Measurements from ENCODE around the gene SRP14. TPM values are rescaled to one million over a fixed set of nuclear protein-coding genes. Genes with fewer than 3 reads are reported as not detected.
"Not testable (repeated sequence)": the region's sequence is repeated elsewhere in the genome, so short reads cannot be mapped to it uniquely, and the experiment has no call there.

SRP14 gene
- total RNA-seq, 1 donor from 2014 or later = 309 TPM

GRCh38 chr15:40038275-40038637 lies 725 bp downstream of the SRP14 start:
- no peak for TF ChIP-seq CTCF (IDR thresholded peaks at IDR 0.05; ENCODE audit: insufficient read depth, low read length, poor library complexity, severe bottlenecking)
- DNase-seq (ENCODE audit: low read depth) = no peak
- Histone ChIP-seq H3K36me3 (ENCODE audit: control insufficient read depth, insufficient read depth, low read length) (no peaks in the 10 kb centered on the region), H3K27me3 (ENCODE audit: control insufficient read depth, insufficient read depth, low read length) (no peaks in the 10 kb centered on the region), H3K4me3 (ENCODE audit: low read depth, low read length) (peak overlapping the region; percentile 83)

- no peaks in the 10 kb centered on the region for H3K36me3 ChIP-seq (ENCODE audit: control insufficient read depth, insufficient read depth, low read length)
- H3K27me3 ChIP-seq (ENCODE audit: control insufficient read depth, insufficient read depth, low read length) = no peaks in the 10 kb centered on the region
- TF ChIP-seq CTCF (IDR thresholded peaks at IDR 0.05; ENCODE audit: insufficient read depth, low read length, poor library complexity, severe bottlenecking) = no peak
- no peak for DNase-seq (ENCODE audit: low read depth)
- peak overlapping the region; percentile 83 for H3K4me3 ChIP-seq (ENCODE audit: low read depth, low read length)
These were observed 1.3 kb downstream of the SRP14 start for GRCh38 chr15:40037721-40038120.

- DNase-seq (ENCODE audit: low read depth); H3K36me3 ChIP-seq (ENCODE audit: control insufficient read depth, insufficient read depth, low read length); H3K27me3 ChIP-seq (ENCODE audit: control insufficient read depth, insufficient read depth, low read length); H3K4me3 ChIP-seq (ENCODE audit: low read depth, low read length): not testable (repeated sequence)
These were observed 3.8 kb downstream of the SRP14 start for GRCh38 chr15:40035182-40035581.

- no peak for DNase-seq (ENCODE audit: low read depth)
- Histone ChIP-seq H3K27me3 (ENCODE audit: control insufficient read depth, insufficient read depth, low read length) (no peaks in the 10 kb centered on the region), H3K4me3 (ENCODE audit: low read depth, low read length) (no peak overlapping the region), H3K36me3 (ENCODE audit: control insufficient read depth, insufficient read depth, low read length) (no peaks in the 10 kb centered on the region)
- TF ChIP-seq CTCF (IDR thresholded peaks at IDR 0.05; ENCODE audit: insufficient read depth, low read length, poor library complexity, severe bottlenecking) = no peak
These were observed 4.6 kb downstream of the SRP14 start for GRCh38 chr15:40034186-40034946.

- Histone ChIP-seq H3K4me3 (ENCODE audit: low read depth, low read length) (no peak overlapping the region), H3K36me3 (ENCODE audit: control insufficient read depth, insufficient read depth, low read length) (no peaks in the 10 kb centered on the region), H3K27me3 (ENCODE audit: control insufficient read depth, insufficient read depth, low read length) (no peaks in the 10 kb centered on the region)
- DNase-seq (ENCODE audit: low read depth) = no peak
- no peak for TF ChIP-seq CTCF (IDR thresholded peaks at IDR 0.05; ENCODE audit: insufficient read depth, low read length, poor library complexity, severe bottlenecking)
These were observed 6.7 kb downstream of the SRP14 start for GRCh38 chr15:40032125-40032839.

- no peak for DNase-seq (ENCODE audit: low read depth)
- no peak for TF ChIP-seq CTCF (IDR thresholded peaks at IDR 0.05; ENCODE audit: insufficient read depth, low read length, poor library complexity, severe bottlenecking)
- Histone ChIP-seq H3K36me3 (ENCODE audit: control insufficient read depth, insufficient read depth, low read length) (no peaks in the 10 kb centered on the region), H3K4me3 (ENCODE audit: low read depth, low read length) (no peak overlapping the region), H3K27me3 (ENCODE audit: control insufficient read depth, insufficient read depth, low read length) (no peaks in the 10 kb centered on the region)
These were observed 7.7 kb downstream of the SRP14 start for GRCh38 chr15:40031300-40031699.

All from kidney epithelial cell (primary cell).